ENCODE data around the gene METTL5. TPM values are rescaled to one million over a fixed set of nuclear protein-coding genes. Genes with fewer than 3 reads are reported as not detected.
"Not testable (repeated sequence)": the region's sequence is repeated elsewhere in the genome, so short reads cannot be mapped to it uniquely, and the experiment has no call there.

The METTL5 gene
- total RNA-seq, 1 donor: 76.6 TPM

- TF ChIP-seq, protein P1, sequence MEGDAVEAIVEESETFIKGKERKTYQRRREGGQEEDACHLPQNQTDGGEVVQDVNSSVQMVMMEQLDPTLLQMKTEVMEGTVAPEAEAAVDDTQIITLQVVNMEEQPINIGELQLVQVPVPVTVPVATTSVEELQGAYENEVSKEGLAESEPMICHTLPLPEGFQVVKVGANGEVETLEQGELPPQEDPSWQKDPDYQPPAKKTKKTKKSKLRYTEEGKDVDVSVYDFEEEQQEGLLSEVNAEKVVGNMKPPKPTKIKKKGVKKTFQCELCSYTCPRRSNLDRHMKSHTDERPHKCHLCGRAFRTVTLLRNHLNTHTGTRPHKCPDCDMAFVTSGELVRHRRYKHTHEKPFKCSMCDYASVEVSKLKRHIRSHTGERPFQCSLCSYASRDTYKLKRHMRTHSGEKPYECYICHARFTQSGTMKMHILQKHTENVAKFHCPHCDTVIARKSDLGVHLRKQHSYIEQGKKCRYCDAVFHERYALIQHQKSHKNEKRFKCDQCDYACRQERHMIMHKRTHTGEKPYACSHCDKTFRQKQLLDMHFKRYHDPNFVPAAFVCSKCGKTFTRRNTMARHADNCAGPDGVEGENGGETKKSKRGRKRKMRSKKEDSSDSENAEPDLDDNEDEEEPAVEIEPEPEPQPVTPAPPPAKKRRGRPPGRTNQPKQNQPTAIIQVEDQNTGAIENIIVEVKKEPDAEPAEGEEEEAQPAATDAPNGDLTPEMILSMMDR (IDR thresholded peaks at IDR 0.05; ENCODE audit: insufficient read depth, low read length): no peak
- DNase-seq (ENCODE audit: low read depth): no peak
- H3K4me3 ChIP-seq (ENCODE audit: low read depth, low read length): no peak overlapping the region
These were observed 20.3 kb upstream of the METTL5 start for GRCh38 chr2:169845016-169845415.

- DNase-seq (ENCODE audit: low read depth); H3K4me3 ChIP-seq (ENCODE audit: low read depth, low read length): not testable (repeated sequence)
These were observed 16.9 kb upstream of the METTL5 start for GRCh38 chr2:169841625-169842024.

GRCh38 chr2:169840747-169841142, 16.0 kb upstream of the METTL5 start:
- H3K4me3 ChIP-seq (ENCODE audit: low read depth, low read length): no peak overlapping the region
- TF ChIP-seq, protein P1 (IDR thresholded peaks at IDR 0.05; ENCODE audit: insufficient read depth, low read length): no peak
- DNase-seq (ENCODE audit: low read depth): no peak

DNA sequence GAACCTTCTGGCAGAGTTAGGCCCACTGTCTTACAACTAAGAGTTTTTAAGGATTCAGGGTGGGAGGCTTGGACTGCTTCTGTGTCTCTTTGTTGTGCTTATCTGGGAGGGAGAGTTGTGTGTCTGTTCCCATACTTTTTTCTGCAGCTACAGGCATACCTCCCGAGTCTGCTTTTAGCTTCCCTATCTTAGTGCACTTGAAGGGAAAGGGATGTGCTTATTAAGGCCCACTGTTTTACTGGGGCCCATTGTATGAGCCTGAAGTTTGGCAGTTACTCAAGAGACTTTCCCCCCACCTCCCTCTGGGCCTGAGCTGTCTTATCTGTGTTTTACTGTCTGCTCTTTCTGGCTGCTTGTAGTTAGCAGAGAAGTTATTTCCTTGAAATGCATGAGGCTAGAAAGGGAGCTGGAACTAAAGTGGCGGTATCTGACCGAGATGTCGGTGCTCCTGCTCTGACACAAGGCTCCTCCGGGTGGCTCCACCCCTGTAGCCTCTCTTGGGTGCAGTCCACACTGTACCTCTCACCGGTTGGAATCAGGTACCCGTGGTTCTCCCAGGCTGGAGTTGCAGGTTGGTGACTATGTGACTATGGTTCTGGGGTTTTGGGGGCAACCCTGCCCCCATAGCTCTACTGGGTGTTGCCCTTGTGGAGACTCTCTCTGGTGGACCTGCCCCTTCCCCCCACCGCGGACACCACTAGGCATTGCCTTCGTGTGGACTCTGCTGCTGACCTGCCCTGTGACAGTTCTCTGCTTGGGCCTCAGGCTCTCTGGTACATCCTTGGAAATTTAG, 15.4 kb upstream of the METTL5 start:
- TF ChIP-seq, protein P1 (IDR thresholded peaks at IDR 0.05; ENCODE audit: insufficient read depth, low read length): no peak
- no peak overlapping the region for H3K4me3 ChIP-seq (ENCODE audit: low read depth, low read length)
- peak; percentile 77 for DNase-seq (ENCODE audit: low read depth)

DNA sequence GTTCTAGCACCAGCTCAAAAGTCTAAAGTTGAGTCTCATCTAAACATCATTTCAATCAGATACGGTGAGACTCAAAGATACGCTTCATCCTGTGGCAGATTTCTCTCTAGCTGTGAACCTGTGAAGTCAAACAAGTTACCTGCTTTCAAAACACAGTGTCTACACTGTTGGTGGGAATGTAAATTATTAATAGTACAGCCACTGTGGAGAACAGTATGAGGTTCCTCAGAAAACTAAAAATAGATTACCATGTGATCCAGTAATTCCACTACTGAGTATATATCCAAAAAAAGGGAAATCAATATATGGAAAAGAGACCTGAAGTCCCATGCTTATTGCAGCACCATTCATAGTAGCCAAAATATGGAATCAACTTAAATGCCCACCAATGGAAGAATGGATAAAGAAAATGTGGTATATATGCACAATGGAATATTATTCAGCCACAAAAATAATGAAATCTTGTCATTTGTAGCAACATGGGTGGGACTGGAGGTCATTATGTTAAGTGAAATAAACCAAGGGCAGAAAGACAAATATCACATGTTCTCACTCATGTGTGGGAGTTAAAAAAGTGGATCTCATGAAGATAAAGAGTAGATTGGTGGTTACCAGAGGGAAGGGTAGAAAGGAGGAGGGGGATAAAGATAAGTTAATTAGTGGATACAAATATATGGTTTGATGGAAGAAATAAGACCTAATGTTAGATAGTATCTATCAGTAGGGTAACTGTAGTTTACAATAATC, 14.2 kb upstream of the METTL5 start:
- DNase-seq (ENCODE audit: low read depth): no peak
- TF ChIP-seq, protein P1 (IDR thresholded peaks at IDR 0.05; ENCODE audit: insufficient read depth, low read length): no peak

DNA sequence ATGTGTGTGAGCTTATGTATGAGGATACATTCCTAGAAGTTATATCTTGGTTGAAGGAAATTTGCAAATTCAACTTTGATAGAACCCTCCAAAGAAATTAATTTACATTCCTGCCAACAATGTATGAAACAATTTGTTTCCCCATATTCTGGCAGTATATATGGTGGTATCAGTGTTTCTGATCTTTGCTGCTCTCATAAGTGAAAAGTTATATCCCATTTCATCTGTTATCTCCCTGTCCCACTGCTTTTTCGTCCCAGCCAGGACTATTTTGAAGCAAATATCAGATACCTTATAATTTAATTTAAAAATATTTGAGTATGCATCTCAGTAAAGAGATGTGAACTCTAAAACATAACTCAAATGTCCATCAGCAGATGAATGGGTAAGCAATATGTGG, 9.7 kb upstream of the METTL5 start:
- H3K4me3 ChIP-seq (ENCODE audit: low read depth, low read length): no peak overlapping the region
- no peak for DNase-seq (ENCODE audit: low read depth)
- TF ChIP-seq, protein P1 (IDR thresholded peaks at IDR 0.05; ENCODE audit: insufficient read depth, low read length): no peak

More for the DNA sequence above, 14.2 kb upstream of the METTL5 start:
- no peak overlapping the region for H3K4me3 ChIP-seq (ENCODE audit: low read depth, low read length)

DNA sequence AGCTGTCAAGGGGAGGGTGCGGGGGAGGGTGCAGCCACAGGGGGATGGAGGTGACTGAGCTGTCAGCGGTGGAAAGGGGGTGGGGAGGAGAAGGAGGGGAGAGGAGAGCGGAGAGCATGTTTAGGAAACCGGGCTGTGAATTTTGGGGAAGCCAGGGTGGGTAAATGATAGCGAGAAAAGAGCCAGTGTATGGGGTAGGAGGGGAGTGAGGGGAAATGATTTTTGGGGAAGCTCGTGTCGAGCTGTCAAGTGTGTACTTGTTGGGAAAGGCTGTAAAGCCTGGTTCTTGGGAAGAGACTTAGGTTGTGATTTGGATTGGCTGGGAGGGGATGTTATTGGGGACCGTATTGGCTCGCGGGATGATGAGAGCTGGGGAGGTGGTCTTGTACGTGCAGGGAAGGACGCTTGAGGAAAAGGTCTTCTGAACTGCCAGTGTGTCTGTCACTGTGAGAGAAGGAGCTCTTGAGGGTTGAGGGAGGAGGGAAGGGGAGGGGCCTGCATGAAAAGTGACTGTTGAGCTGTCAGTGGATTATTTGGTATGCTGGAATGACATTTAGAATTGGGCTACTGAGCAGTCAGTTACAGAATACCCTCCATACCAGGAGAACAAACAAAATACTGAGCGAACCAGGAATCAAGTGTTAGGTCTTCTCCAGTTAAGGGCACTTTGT, 3.6 kb upstream of the METTL5 start:
- TF ChIP-seq, protein P1 (IDR thresholded peaks at IDR 0.05; ENCODE audit: insufficient read depth, low read length): no peak
- peak; percentile 16 for DNase-seq (ENCODE audit: low read depth)
- H3K4me3 ChIP-seq (ENCODE audit: low read depth, low read length): peak overlapping the region; percentile 90
